A673 (cell line): ENCODE data around the gene CSTPP1. TPM values are rescaled to one million over a fixed set of nuclear protein-coding genes. Genes with fewer than 3 reads are reported as not detected.

ENCODE experiments used
- BruUV-seq: library from RNA; stranded (reverse); fragments of 400-500 nt; replicated peaks from 2 replicates; lab custom pipeline; 2021; lab: Mats Ljungman, UMichigan
- CTCF ChIA-PET: fragments of 300-600 bp; sonication (Branson Sonifier 250); formaldehyde crosslinking; loops from one replicate; lab custom pipeline; 2022; ENCODE audit warnings: antibody characterized with exemption; lab: Charles Lee
- POLR2A ChIA-PET: fragments of 300-600 bp; sonication (Branson Sonifier 250); formaldehyde crosslinking; loops from one replicate; lab custom pipeline; 2022; ENCODE audit warnings: antibody characterized with exemption; ENCODE audit not compliant: low non-redundant PET; lab: Charles Lee
- DNase-seq: peaks from one replicate; pipeline ENCODE4 v3.0.0-alpha.2; 2015; ENCODE audit warnings: low spot score
- H3K27ac ChIP-seq: fragments of 200-600 bp; sonication (generic); 2 replicates; pipeline ENCODE4 v1.5.1; 2016; ENCODE audit warnings: mixed run types, low read depth, mild to moderate bottlenecking, mixed read lengths, antibody characterized with exemption, low read length; ENCODE audit not compliant: poor library complexity, severe bottlenecking
- H3K27me3 ChIP-seq: fragments of 200-600 bp; sonication (generic); replicated peaks from 2 replicates; pipeline ENCODE4 v1.6.1; 2017; ENCODE audit warnings: mixed run types, low read depth, mild to moderate bottlenecking, mixed read lengths, antibody characterized with exemption, low read length; ENCODE audit not compliant: insufficient read depth, poor library complexity
- H3K36me3 ChIP-seq: fragments of 200-600 bp; sonication (generic); 2 replicates; pipeline ENCODE4 v1.6.1; 2016; ENCODE audit warnings: mixed run types, mild to moderate bottlenecking, mixed read lengths, antibody characterized with exemption, low read length; ENCODE audit not compliant: insufficient read depth, poor library complexity, severe bottlenecking
- H3K4me1 ChIP-seq: fragments of 200-600 bp; sonication (generic); 2 replicates; pipeline ENCODE4 v1.6.1; 2017; ENCODE audit warnings: mixed run types, mild to moderate bottlenecking, mixed read lengths, antibody characterized with exemption, low read length; ENCODE audit not compliant: insufficient read depth, poor library complexity, severe bottlenecking
- H3K4me3 ChIP-seq: fragments of 200-600 bp; sonication (generic); 2 replicates; pipeline ENCODE4 v1.5.1; 2016; ENCODE audit warnings: low read depth, mixed run types, mild to moderate bottlenecking, mixed read lengths, low read length; ENCODE audit not compliant: poor library complexity, severe bottlenecking
- H3K9me3 ChIP-seq: fragments of 200-600 bp; sonication (generic); 2 replicates; pipeline ENCODE4 v1.6.1; 2016; ENCODE audit warnings: mixed run types, low read depth, mild to moderate bottlenecking, mixed read lengths, antibody characterized with exemption, low read length; ENCODE audit not compliant: poor library complexity, severe bottlenecking
- CTCF ChIP-seq: fragments of 300-800, 200-600 bp; sonication (generic); conservative IDR thresholded peaks from 2 replicates; pipeline ENCODE4 v1.5.1; 2017; ENCODE audit warnings: low read depth, mild to moderate bottlenecking, antibody characterized with exemption, low read length, moderate library complexity, mixed read lengths
- EZH2 ChIP-seq: fragments of 200-600 bp; sonication (generic); IDR thresholded peaks from 2 replicates; pipeline ENCODE4 v1.6.1; 2017; ENCODE audit warnings: borderline replicate concordance, low read depth, mild to moderate bottlenecking, mixed read lengths, antibody characterized with exemption, low read length; ENCODE audit not compliant: poor library complexity, severe bottlenecking
- intact Hi-C: fragments of 100-400 bp; cut with micrococcal nuclease; formaldehyde crosslinking; loops from one replicate; pipeline ENCODE4 v1.10.0; 2022; ENCODE audit not compliant: unreplicated experiment
- total RNA-seq: library from RNA; stranded (reverse); gene quantifications from 2 replicates; pipeline ENCODE4 v1.2.3, GENCODE V29; 2021

Gene CSTPP1
- total RNA-seq, 1 experiment from 2014 or later, result 79.3 TPM

GRCh38 chr11:47152126-47152952, 215.8 kb downstream of the CSTPP1 start:
- BruUV-seq, result no TSS peak
- Histone ChIP-seq H3K4me1 (no peaks in the 10 kb centered on the region), H3K27ac (no peak overlapping the region), H3K9me3 (no peaks in the 10 kb centered on the region), H3K4me3 (no peak overlapping the region), H3K36me3 (no peaks in the 10 kb centered on the region), H3K27me3 (no peaks in the 10 kb centered on the region)
- DNase-seq, result no peak
- intact Hi-C loops, result loop anchor here (10.0 kb wide), 1 partner anchor 448 kb away; the partner anchor contains the start of genes ARHGAP1 and ZNF408
- TF ChIP-seq EZH2 (no peak), CTCF (no peak)
- POLR2A ChIA-PET, result no interaction called here
- CTCF ChIA-PET, result interaction anchor here (0.5 to 3.0 kb wide), 19 partner anchors 8 to 268 kb away, joined by 3 to 42 read pairs (median 5); partner anchors contain the start of genes CSTPP1 and LRP4

GRCh38 chr11:47152953-47153950, 216.7 kb downstream of the CSTPP1 start:
- H3K27me3 ChIP-seq, result no peaks in the 10 kb centered on the region
- ChIA-PET POLR2A (interaction anchor here (0.7 kb wide), 1 partner anchor 41 kb away, joined by 3 read pairs; no protein-coding TSS in a partner anchor), CTCF (interaction anchor here (0.5 to 3.0 kb wide), 26 partner anchors 9 to 779 kb away, joined by 3 to 42 read pairs (median 5); partner anchors contain the start of genes CSTPP1, LRP4 and ZNF408)
- no peaks in the 10 kb centered on the region for H3K4me1 ChIP-seq
- no peak overlapping the region for H3K4me3 ChIP-seq
- no peak overlapping the region for H3K27ac ChIP-seq
- no peaks in the 10 kb centered on the region for H3K9me3 ChIP-seq
- intact Hi-C loops, result loop anchor here (1.0 to 10.0 kb wide), 3 partner anchors 236 to 448 kb away; partner anchors contain the start of genes ARHGAP1 and ZNF408
- H3K36me3 ChIP-seq, result no peaks in the 10 kb centered on the region
- peak; percentile 93 for DNase-seq
- no TSS peak for BruUV-seq
- TF ChIP-seq EZH2 (no peak), CTCF (peak; percentile 100)
